SH-SY5Y (cell line): ENCODE data around the gene NPRL2.

Source experiments
- GATA2 ChIP-seq: IDR thresholded peaks from 2 replicates; pipeline ENCODE4 v1.6.1; 2011; ENCODE audit warnings: mild to moderate bottlenecking, low read depth, low read length
- GATA3 ChIP-seq: IDR thresholded peaks from 2 replicates; pipeline ENCODE4 v1.6.1; 2011; ENCODE audit warnings: low read depth, mild to moderate bottlenecking, low read length, moderate library complexity

NPRL2 gene

DNA sequence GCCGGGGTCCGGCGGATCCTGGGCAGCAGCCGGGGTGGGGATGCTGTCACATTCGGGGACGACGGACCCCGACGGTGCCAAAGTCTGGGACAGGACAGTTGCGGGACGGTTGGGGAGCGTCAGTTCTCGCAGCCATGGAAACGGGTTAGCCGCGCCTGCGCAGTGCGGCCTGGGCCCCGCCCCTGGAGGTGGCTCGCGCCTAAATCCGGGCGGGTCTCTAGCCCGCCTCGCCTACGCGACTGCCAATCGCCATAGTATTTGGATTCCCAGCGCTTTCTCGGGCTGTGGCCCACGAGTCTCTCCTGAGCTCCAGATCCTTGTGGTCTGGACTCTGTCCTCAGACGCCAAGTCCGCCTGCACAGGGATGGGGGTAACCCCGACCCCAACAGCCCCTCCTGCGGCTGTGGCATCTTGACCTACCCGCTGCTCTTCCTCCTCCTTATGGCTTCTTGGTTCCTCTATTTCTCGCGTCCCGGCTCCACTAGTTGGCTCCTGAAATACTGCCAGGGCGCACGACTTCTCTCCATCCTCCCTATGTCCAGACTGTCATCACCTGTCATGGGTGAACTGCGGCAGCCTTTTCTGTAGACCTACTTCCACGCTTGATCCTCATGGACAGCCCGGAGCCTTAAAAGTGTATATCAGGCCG lies 4.9 kb downstream of the NPRL2 start, which contains the start of gene ZMYND10:
Gene ZMYND10, minus strand, starts transcription at position 147 of the 649 bp plus-strand sequence. CDS start 153 bp downstream, outside the sequence.
- no peak for TF ChIP-seq GATA2
- no peak for TF ChIP-seq GATA3

DNA sequence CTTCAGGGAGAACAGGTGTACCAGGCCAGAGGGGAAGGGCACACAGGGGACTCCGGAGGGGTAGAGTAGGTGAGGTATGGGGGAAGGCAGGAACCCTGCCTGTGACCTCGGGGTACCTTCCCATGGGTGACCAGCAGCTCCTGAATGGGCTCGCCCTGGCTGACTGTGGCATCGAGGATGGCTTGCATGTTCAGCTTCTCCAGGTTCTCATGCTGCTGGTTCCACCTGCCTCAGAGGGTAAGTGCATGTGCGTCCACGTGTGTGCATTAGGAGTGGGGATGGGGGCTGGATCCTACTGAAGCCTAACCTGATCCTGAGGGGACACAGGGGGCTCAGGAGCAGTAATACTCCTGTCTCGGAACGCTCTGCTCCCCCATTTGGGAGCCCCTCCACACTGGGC lies 5.6 kb downstream of the NPRL2 start:
- no peak for TF ChIP-seq GATA2
- TF ChIP-seq GATA3, result no peak

- TF ChIP-seq GATA3 (no peak), GATA2 (no peak)
Observed at GRCh38 chr3:50342813-50343633, 7.6 kb downstream of the NPRL2 start.

GRCh38 chr3:50341996-50342650 lies 8.5 kb downstream of the NPRL2 start:
- TF ChIP-seq GATA2, result no peak
- TF ChIP-seq GATA3, result no peak

GRCh38 chr3:50341537-50341936 lies 9.0 kb downstream of the NPRL2 start:
- TF ChIP-seq GATA2 (no peak), GATA3 (no peak)

DNA sequence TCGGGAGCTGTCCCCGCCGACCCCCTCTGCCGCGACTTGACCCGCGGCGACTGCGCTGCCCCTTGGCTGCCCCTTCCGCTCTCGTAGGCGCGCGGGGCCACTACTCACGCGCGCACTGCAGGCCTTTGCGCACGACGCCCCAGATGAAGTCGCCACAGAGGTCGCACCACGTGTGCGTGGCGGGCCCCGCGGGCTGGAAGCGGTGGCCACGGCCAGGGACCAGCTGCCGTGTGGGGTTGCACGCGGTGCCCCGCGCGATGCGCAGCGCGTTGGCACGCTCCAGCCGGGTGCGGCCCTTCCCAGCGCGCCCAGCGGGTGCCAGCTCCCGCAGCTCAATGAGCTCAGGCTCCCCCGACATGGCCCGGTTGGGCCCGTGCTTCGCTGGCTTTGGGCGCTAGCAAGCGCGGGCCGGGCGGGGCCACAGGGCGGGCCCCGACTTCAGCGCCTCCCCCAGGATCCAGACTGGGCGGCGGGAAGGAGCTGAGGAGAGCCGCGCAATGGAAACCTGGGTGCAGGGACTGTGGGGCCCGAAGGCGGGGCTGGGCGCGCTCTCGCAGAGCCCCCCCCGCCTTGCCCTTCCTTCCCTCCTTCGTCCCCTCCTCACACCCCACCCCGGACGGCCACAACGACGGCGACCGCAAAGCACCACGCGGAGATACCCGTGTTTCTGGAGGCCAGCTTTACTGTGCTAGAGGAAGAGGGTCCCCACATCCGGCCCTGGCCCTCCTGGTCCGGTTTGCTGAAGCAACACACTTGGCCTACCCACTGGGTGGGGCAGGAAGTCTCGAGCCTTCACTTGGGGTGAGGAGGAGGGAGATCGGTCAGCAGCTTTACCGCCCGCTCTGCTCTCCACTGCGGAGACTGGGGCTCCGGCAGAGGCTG lies 9.9 kb downstream of the NPRL2 start, which contains the start of gene RASSF1:
Gene RASSF1, minus strand, starts transcription at position 389 of the 882 bp plus-strand sequence. Its CDS starts 31 bp downstream, at position 358.
- no peak for TF ChIP-seq GATA2
- TF ChIP-seq GATA3, result no peak

DNA sequence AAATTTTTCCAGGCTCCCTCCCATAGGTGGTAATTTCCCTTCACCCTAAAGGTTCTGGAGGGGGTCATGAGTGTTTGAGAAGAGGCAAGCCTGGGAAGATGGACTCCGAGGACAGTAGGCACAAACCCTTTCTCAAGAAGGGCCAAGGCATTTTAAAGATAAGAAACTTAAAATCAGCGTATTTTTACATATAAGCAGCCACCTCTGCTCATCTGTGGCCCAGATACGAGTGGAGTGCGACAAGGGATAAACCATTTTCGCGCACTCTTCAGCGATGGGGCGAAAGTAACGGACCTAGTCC lies 10.5 kb downstream of the NPRL2 start:
- TF ChIP-seq GATA3, result no peak
- TF ChIP-seq GATA2, result no peak

DNA sequence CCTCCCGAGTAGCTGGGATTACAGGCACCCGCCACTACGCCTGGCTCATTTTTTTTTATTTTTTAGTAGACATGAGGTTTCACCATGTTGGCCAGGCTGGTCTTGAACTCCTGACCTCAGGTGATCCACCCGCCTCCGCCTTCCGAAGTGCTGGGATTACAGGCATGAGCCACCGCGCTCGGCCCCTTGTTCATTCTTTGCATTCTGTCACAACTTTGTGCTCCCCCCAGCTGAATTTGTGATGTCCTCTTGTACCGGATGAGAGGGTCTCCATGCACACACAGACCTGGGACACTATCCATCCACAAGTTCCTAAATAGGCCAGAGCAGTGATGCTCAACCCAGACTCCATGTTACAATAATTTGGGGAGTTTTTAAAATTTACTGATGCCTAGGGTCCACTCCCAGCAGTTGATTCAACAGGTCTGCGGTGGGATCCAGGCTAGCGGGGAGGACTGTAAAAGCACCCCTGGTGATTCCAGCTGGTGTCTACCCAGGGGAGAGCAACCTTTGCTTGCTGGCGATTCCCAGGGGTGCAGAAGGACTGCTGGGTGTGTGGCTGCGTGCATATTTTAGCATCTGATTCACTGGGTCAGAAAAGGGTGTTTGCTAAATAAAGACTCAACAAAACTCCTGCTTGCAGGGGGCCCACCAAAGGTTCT lies 11.0 kb downstream of the NPRL2 start:
- TF ChIP-seq GATA2, result no peak
- no peak for TF ChIP-seq GATA3

GRCh38 chr3:50338965-50339364 lies 11.6 kb downstream of the NPRL2 start:
- no peak for TF ChIP-seq GATA3
- TF ChIP-seq GATA2, result no peak

GRCh38 chr3:50337175-50337861 lies 13.3 kb downstream of the NPRL2 start:
- TF ChIP-seq GATA2 (peak; percentile 25; the same call in 1 of the 2 replicates), GATA3 (no peak)

DNA sequence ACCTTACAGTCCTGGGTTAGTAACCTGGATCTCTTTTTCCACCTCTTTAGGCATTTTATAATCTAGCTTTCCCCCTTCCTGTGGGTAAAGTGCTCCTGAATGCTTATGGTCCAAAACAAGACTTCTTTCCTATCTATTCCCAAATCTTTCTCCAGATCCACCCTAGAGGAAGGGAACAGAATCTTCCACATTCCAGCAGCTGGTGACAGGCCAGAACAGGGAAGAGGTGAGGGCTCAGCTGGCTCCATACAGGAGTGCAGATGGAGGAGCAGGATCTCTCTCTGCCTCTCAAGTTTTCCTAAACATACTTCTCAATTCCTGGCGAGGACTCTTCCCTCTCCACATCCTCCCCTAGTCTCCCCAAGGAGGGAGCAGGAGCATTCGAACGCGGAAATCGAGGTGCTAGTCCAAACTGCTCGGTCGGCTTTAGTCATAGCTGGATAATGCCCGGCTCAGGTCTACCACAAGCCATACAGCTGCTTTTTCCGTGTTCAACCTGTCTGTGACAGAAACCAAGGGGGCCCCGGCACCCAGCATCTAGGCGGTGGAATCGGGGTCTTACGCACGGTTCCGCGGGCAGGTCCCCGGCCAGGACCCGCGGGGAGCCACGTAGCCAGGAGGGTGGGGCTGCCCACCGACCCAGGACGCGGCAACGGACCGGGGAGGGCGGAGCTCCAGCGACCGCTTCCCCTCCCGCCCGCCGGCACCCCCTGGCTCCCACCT lies 14.0 kb downstream of the NPRL2 start:
- peak; percentile 60 for TF ChIP-seq GATA2
- TF ChIP-seq GATA3, result no peak

GRCh38 chr3:50334339-50335075 lies 16.1 kb downstream of the NPRL2 start:
- TF ChIP-seq GATA2, result no peak
- no peak for TF ChIP-seq GATA3

- TF ChIP-seq GATA3 (no peak), GATA2 (no peak)
Observed at GRCh38 chr3:50333744-50334328, 16.7 kb downstream of the NPRL2 start.
